NCI-H345 treated with DMSO at 0.1 percent for 48 hours (cell line): ENCODE data around the gene CEBPE.

Source experiments
- DNase-seq: peaks from one replicate; lab custom pipeline; 2025; ENCODE audit not compliant: unreplicated experiment; lab: John Stamatoyannopoulos, UW

Gene CEBPE

GRCh38 chr14:23104591-23105347, 14.3 kb downstream of the CEBPE start, which contains the start of gene CIROP:
TSS of gene CIROP (minus strand) at chr14:23104989. CDS start at chr14:23104920, 69 bp downstream.
- DNase-seq, result no peak

- DNase-seq, result no peak
Observed at GRCh38 chr14:23104070-23104590, 14.9 kb downstream of the CEBPE start.

GRCh38 chr14:23103581-23103980, 15.5 kb downstream of the CEBPE start:
- DNase-seq, result no peak

- no peak for DNase-seq
Observed at GRCh38 chr14:23102801-23103200, 16.3 kb downstream of the CEBPE start.

- no peak for DNase-seq
Observed at GRCh38 chr14:23101986-23102625, 16.9 kb downstream of the CEBPE start.

- peak; percentile 54 for DNase-seq
Observed at GRCh38 chr14:23101213-23101970, 17.7 kb downstream of the CEBPE start.

GRCh38 chr14:23099212-23099861, 19.7 kb downstream of the CEBPE start:
- no peak for DNase-seq

GRCh38 chr14:23097786-23098185, 21.3 kb downstream of the CEBPE start:
- DNase-seq, result no peak

GRCh38 chr14:23095196-23096108, 23.6 kb downstream of the CEBPE start, which contains the start of gene C14orf119:
TSS of gene C14orf119 (plus strand) at chr14:23095505. CDS start at chr14:23097659, 2,154 bp downstream.
- no peak for DNase-seq

GRCh38 chr14:23094666-23095195, 24.3 kb downstream of the CEBPE start, which contains the start of gene ACIN1:
TSS of gene ACIN1 (minus strand) at chr14:23095136. CDS start at chr14:23095112, 24 bp downstream.
- DNase-seq, result no peak

- no peak for DNase-seq
Observed at GRCh38 chr14:23093991-23094665, 24.9 kb downstream of the CEBPE start.

- no peak for DNase-seq
Observed at GRCh38 chr14:23093526-23093925, 25.5 kb downstream of the CEBPE start.

GRCh38 chr14:23093104-23093503, 26.0 kb downstream of the CEBPE start:
- DNase-seq, result no peak

GRCh38 chr14:23091294-23092225, 27.5 kb downstream of the CEBPE start:
- no peak for DNase-seq

- no peak for DNase-seq
Observed at GRCh38 chr14:23090254-23090636, 28.8 kb downstream of the CEBPE start.

GRCh38 chr14:23089498-23090253, 29.4 kb downstream of the CEBPE start:
- no peak for DNase-seq

- no peak for DNase-seq
Observed at GRCh38 chr14:23086565-23086964, 32.5 kb downstream of the CEBPE start.
